ENCODE data around the gene UQCC2. TPM values are rescaled to one million over a fixed set of nuclear protein-coding genes. Genes with fewer than 3 reads are reported as not detected.

Gene UQCC2
- total and polyA plus RNA-seq, 2 of the 8 experiments (the other 6 are each of a cell fraction or from before 2014, with no cell fraction given): 52.1 to 104 TPM

DNA sequence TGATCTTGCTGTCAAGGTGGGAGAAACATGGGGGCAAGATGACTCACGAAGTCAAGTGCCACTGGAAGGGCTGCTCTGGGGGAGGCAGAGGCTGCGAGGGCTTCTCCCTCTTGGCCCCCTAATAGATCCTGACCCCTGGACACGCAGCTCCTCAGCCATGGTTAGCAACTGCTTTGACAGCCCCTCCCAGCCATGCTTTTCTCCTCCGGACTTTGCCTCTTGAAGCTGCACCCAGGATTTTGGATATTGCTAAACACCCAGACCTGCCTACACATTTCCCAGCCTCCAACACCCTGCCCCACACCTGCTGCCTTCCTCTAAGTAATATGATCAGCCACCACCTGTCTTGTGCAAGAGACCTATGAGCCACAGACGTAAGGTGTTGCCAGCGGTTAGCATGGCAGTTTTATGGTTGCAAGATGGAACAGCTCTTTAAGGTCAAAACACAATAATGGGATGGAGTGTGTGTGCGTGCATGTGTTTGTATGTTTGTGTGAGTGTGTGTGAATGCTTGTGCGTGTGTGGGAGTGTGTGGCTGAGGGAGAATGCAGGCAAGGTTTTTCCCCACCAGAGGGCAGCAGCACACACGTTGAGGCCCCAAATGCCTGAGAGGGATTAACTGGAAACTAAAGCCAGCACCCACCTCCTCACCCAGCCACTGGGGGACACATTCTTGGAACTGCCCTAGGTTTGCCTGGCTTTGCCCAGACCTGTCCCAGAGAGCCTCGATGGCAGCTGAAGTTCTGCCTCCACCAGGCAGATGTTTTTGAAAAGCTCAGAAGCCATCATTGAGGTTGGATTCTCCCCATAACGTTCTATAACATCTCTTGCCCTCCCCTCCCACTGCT lies 32.7 kb upstream of the UQCC2 start:
- H3K79me2 ChIP-seq (ENCODE audit: control insufficient read depth in 1 of 2, insufficient read depth in 2 of 2, low read length in 2 of 2): no peaks in the 10 kb centered on the region
- CTCF ChIA-PET (ENCODE audit: partially characterized antibody): interaction anchor here (0.6 to 12.0 kb wide), 46 partner anchors 8 to 426 kb away, joined by 3 to 171 read pairs (median 4); partner anchors contain the start of genes MLN and UQCC2
- no peak overlapping the region for H3K14ac ChIP-seq (ENCODE audit: insufficient read length)
- H4K91ac ChIP-seq (replicated peaks; ENCODE audit: insufficient read length, low read length): peak overlapping the region; percentile 98
- no peaks in the 10 kb centered on the region for H3K79me1 ChIP-seq (ENCODE audit: low read depth, low read length)
- H2AK5ac ChIP-seq (ENCODE audit: low read depth, low read length): no peak overlapping the region
- peak overlapping the region; percentile 83; the same call in 1 of the 2 replicates for H2BK20ac ChIP-seq (ENCODE audit: low read length)
- H3K4ac ChIP-seq (replicated peaks; ENCODE audit: insufficient read length, low read depth, low read length): no peak overlapping the region
- H2BK120ac ChIP-seq (replicated peaks; ENCODE audit: low read depth, low read length): no peak overlapping the region
- FAIRE-seq (peak; percentile 95), DNase-seq (ENCODE audit: low read depth in 1 of 2, low spot score in 2 of 2) (peak; percentile 62 to 90)
- H2AFZ ChIP-seq (ENCODE audit: low read length): no peak overlapping the region
- no peak overlapping the region for H4K5ac ChIP-seq (ENCODE audit: insufficient read length, low read depth, low read length)
- H4K8ac ChIP-seq (ENCODE audit: extremely low read depth, insufficient read depth, low read length): no peak overlapping the region
- peak overlapping the region in 1 of 2 experiments; percentile 49; a peak in 1 of 4 replicates for H3K4me2 ChIP-seq (ENCODE audit: insufficient read depth in 1 of 2, low read depth in 2 of 2, low read length in 2 of 2)
- H2BK15ac ChIP-seq (ENCODE audit: low read length): peak overlapping the region; percentile 85; the same call in 1 of the 2 replicates
- H3K4me1 ChIP-seq (replicated peaks in 1 of 4; ENCODE audit: control insufficient read depth in 3 of 4, insufficient read depth in 4 of 4, low read length in 3 of 4): peaks cover 7 to 35% (median 23%) of the 10 kb centered on the region in 4 experiments
- no peaks in the 10 kb centered on the region; a peak in 2 of 7 replicates for H3K27me3 ChIP-seq (replicated peaks in 1 of 4; ENCODE audit: control insufficient read depth in 3 of 4, extremely low read depth in 1 of 4, insufficient read depth in 3 of 4, low read length in 3 of 4)
- WGBS, 2 experiments (ENCODE audit: extremely low coverage in 1 of 2, insufficient coverage in 1 of 2, insufficient read length in 1 of 2, insufficient replicate concordance in 2 of 2, low coverage in 1 of 2, low lambda C conversion rate in 2 of 2, missing lambda C conversion rate in 1 of 2): 43% methylated on average over 11 of the region's 11 CpGs; no CpG with 5 or more reads in 1 of the 2 experiments
- H3K9ac ChIP-seq (replicated peaks in 1 of 4; ENCODE audit: extremely low read depth in 1 of 4, low read depth in 3 of 4, low read length in 3 of 4): no peak overlapping the region
- H3K27ac ChIP-seq (ENCODE audit: low read depth, low read length): no peak overlapping the region
- no peak overlapping the region for H3K23ac ChIP-seq (ENCODE audit: insufficient read length)
- peak overlapping the region; percentile 94; the same call in 1 of the 2 replicates for H2BK5ac ChIP-seq (ENCODE audit: low read depth, low read length)
- H3K56ac ChIP-seq (replicated peaks; ENCODE audit: insufficient read length, low read depth, low read length): no peak overlapping the region
- no peaks in the 10 kb centered on the region for H3K36me3 ChIP-seq (ENCODE audit: control insufficient read depth in 2 of 4, insufficient read depth in 4 of 4, low read length in 3 of 4)
- POLR2A ChIA-PET (ENCODE audit: partially characterized antibody): interaction anchor here (0.6 to 1.2 kb wide), 4 partner anchors 9 to 191 kb away, joined by 3 to 5 read pairs (median 4); partner anchors contain the start of gene UQCC2
- H2BK12ac ChIP-seq (ENCODE audit: low read depth, low read length): peak overlapping the region; percentile 96; the same call in 1 of the 2 replicates
- no peaks in the 10 kb centered on the region for H3K9me3 ChIP-seq (ENCODE audit: insufficient read depth in 2 of 2, low read depth in 1 of 2, low read length in 1 of 2)
- H4K20me1 ChIP-seq (replicated peaks in 1 of 2; ENCODE audit: control insufficient read depth in 1 of 2, insufficient read depth in 2 of 2, low read length in 2 of 2): no peaks in the 10 kb centered on the region
- peak overlapping the region; percentile 25 for H3K18ac ChIP-seq (ENCODE audit: extremely low read depth, low read length)
- no peak overlapping the region for H3K4me3 ChIP-seq (ENCODE audit: extremely low read depth in 1 of 4, insufficient read depth in 2 of 4, low read depth in 3 of 4, low read length in 4 of 4)
- H3K23me2 ChIP-seq (ENCODE audit: low read depth, low read length): no peaks in the 10 kb centered on the region
- no peak for TF ChIP-seq CBX5 (IDR thresholded peaks at IDR 0.05; ENCODE audit: low read depth, low read length)
- peak; percentile 52; the same call in 1 of the 2 replicates for TF ChIP-seq CEBPB (IDR thresholded peaks at IDR 0.05; ENCODE audit: low read depth, low read length)
- TF ChIP-seq CHD2 (IDR thresholded peaks at IDR 0.05; ENCODE audit: low read length): no peak
- peak; percentile 65 for TF ChIP-seq TEAD4 (IDR thresholded peaks at IDR 0.05; ENCODE audit: low read depth, low read length)
- no peak for TF ChIP-seq CTBP2 (IDR thresholded peaks at IDR 0.05; ENCODE audit: borderline replicate concordance, insufficient read depth, insufficient read length, low read length)
- no peak for TF ChIP-seq CREB1 (IDR thresholded peaks at IDR 0.05)
- peak; percentile 86 to 90 for TF ChIP-seq RAD21 (IDR thresholded peaks at IDR 0.05 in 1 of 2, conservative IDR thresholded peaks at IDR 0.05 in 1 of 2; ENCODE audit: low read depth in 2 of 2, low read length in 2 of 2)
- 0 out of 2 replicates have a peak, but pooled peaks have one; percentile 38 for TF ChIP-seq YY1 (IDR thresholded peaks at IDR 0.05; ENCODE audit: low read depth, low read length)
- 0 out of 2 replicates have a peak, but pooled peaks have one; percentile 22 for TF ChIP-seq TAF1 (IDR thresholded peaks at IDR 0.05; ENCODE audit: low read depth, low read length)
- TF ChIP-seq, protein P1, sequence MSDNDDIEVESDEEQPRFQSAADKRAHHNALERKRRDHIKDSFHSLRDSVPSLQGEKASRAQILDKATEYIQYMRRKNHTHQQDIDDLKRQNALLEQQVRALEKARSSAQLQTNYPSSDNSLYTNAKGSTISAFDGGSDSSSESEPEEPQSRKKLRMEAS (IDR thresholded peaks at IDR 0.05): no peak; the same call in 1 of the 2 replicates
